Fibroblast of the aortic adventitia (primary cell): ENCODE results near the gene GRPEL2. TPM values are rescaled to one million over a fixed set of nuclear protein-coding genes. Genes with fewer than 3 reads are reported as not detected.

Experiments
- DNase-seq: peaks from one replicate; pipeline ENCODE4 v3.0.0-alpha.2; 2010; ENCODE audit warnings: low read depth
- H3K4me3 ChIP-seq: 2 replicates; pipeline ENCODE4 v1.5.1; 2011; ENCODE audit warnings: low read depth, mild to moderate bottlenecking, control low read depth, low read length, moderate library complexity
- total RNA-seq: library from RNA; depleted of rRNA; stranded (reverse); fragments of >200 nt; gene quantifications from 2 replicates; pipeline ENCODE4 v1.2.3, GENCODE V29; 2012; ENCODE audit warnings: low replicate concordance
- TF ChIP-seq, protein P1 (sequence below): IDR thresholded peaks from 2 replicates; pipeline ENCODE4 v1.5.1; 2011; ENCODE audit warnings: mild to moderate bottlenecking, low read length, control low read depth, inconsistent platforms; ENCODE audit not compliant: insufficient read depth

The GRPEL2 gene
- total RNA-seq, 1 donor, result 37.0 TPM

DNA sequence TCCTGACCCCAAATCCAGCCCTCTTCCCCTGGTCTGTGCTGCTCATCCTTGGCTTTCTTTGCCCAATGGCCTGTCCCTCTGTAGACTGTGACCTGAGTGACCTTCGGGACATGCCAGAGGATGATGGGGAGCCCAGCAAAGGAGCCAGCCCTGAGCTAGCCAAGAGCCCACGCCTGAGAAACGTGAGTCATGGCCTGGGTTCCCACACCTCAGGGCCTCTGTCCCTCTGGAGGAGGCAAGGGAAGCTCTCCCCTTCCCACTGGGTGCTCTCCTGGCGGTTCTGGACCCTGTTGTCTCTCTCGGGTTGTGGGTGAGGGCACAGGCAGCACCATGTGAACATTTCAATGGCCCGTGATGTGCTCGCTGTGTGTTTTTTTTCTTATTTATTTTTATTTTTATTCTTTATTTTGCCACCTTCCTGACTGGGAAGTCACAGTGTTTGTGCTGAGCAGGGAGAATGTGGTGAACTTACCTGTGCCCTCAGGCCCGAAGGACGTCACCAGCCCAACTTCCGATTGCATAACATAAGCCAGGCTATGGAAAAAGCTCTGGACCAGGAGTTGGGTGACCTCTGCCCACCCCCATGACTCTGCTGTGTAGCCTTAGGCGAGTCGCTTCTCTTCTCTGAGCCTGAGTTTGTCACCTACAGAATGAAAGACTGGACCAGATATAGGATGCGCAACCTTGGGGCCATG, 44.1 kb upstream of the GRPEL2 start:
- DNase-seq, result no peak
- TF ChIP-seq, protein P1, sequence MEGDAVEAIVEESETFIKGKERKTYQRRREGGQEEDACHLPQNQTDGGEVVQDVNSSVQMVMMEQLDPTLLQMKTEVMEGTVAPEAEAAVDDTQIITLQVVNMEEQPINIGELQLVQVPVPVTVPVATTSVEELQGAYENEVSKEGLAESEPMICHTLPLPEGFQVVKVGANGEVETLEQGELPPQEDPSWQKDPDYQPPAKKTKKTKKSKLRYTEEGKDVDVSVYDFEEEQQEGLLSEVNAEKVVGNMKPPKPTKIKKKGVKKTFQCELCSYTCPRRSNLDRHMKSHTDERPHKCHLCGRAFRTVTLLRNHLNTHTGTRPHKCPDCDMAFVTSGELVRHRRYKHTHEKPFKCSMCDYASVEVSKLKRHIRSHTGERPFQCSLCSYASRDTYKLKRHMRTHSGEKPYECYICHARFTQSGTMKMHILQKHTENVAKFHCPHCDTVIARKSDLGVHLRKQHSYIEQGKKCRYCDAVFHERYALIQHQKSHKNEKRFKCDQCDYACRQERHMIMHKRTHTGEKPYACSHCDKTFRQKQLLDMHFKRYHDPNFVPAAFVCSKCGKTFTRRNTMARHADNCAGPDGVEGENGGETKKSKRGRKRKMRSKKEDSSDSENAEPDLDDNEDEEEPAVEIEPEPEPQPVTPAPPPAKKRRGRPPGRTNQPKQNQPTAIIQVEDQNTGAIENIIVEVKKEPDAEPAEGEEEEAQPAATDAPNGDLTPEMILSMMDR, result no peak
- H3K4me3 ChIP-seq, result no peak overlapping the region

DNA sequence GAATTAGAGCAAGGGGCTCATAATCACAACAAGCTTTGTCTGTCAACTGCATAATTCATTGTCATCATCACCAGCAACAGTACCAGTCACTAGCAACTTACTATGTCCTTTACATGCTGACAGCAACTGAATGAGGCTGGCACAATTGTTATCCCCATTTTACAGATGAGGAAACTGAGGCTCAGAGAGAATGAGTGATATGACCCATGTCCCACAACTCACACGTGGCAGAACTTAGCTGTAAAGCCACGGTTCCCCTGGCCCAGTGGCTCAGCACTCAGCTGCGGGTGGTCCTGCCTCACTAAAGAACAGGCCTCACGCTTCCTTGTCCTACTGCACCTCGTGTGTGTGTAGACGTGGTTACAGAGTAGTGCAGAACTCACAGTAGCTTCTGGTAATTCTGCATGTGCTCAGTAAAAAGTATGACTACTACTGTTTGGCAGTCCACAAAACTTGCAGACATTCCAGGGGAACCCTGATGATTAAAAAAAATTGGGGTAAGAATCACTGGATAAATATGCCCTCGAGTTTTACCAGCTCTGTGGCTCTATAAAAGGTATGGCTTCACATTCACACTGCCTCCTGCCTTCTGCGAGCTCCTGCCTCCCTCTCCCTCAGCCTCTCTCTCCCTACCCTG, 43.4 kb upstream of the GRPEL2 start:
- H3K4me3 ChIP-seq, result no peak overlapping the region
- TF ChIP-seq, protein P1, result no peak
- DNase-seq, result no peak

DNA sequence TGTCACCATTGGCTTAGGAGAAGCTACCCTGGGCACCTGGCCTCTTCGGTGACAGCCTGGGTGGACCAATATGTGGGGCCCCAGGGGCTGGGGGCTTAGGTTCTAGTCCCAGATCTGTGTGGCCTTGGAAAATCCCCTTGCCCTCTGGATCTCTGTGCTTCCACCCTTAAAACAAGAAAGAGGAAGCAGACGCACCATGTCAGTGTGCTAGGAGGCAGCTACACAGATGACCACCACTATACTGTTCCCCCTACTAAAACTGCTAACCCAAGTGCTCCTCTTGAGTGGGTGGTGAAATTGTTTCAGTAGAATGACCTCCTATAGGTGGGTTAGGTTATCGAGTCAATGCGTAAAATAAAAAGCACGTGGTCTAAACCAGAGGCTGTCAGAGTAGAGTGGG, 42.7 kb upstream of the GRPEL2 start:
- no peak for DNase-seq
- TF ChIP-seq, protein P1, result no peak
- no peak overlapping the region for H3K4me3 ChIP-seq

DNA sequence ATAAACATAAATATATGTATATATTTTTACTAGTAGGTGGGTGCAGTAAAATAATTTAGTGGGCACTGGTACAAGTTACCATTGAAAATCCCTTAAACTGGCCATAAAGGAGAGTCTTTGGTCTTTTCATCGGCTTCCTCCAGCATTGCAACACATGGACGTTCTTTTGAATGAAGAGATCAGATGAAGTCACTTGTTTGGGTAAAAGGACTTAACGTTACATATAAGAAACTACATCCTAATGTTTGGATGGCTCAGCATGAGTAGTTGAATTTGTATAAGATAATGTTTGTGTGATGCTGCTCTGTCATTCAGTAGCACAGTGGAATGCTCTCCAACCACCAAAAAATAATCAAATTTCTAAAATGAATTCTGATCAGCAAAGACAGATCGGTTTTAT, 42.1 kb upstream of the GRPEL2 start:
- no peak for DNase-seq
- TF ChIP-seq, protein P1, result no peak

DNA sequence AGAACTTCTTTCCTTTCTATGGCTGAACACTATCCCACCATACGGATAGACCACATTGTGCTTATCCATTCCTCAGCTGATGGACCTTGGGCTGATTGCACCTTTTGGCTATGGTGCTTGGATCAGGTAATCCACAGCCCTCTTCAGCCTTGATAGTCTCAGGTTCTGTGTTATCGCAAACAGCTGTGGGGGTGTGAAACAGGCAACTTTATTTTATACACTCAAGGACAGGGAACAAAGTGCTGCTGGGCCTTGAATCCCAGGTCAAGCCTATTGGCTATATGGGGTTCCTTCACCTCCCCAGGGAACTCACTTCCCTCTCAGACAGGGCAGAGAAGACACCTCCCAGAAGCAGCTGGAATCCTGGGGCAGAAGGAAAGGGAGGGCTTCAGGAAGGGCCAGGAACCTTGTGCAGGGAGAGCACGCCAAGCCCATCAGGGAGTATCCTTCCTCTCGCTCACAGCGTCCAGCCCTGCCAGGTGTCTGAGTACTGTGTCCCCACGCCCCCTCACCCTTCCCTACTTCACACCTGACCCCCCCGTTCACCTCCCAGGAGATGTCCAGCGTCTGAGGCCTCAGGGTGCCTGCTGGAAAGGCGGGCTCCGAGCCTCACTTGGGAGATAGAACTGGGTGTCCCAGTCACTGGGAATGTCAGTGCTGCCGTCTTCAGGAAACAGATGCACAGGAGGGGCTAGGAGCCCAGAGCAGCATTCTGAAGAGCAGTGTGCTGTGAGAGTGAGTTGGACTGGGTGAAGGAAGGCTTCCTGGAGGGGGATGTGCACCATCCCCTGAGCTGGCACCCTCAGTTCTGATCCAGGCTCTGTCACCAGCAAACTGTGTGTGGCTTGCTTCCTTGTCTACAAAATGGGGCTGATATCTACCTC, 40.9 kb upstream of the GRPEL2 start:
- no peak overlapping the region for H3K4me3 ChIP-seq
- TF ChIP-seq, protein P1, result no peak
- no peak for DNase-seq

More for the DNA sequence above, 42.1 kb upstream of the GRPEL2 start:
- H3K4me3 ChIP-seq, result no peak overlapping the region

DNA sequence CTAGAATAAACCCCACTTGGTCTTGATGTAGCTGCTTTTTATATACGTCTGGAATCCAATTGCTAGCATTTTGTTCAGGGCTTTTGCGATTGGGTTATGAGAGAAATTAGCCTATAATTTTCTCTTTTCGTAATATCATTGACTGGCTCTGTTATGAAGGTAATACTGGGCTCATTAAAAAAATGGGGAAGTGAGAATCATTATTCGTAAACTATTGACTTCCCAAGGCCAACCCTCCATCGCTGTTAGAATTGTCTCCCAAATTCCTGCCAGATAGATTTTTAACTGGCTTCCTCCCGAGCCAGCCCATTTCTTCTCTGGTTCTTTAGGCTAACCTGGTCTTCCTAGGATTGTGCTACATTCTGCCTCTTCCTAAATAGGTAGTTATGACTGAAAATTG, 35.9 kb upstream of the GRPEL2 start:
- no peak for DNase-seq
- TF ChIP-seq, protein P1, result no peak
- no peak overlapping the region for H3K4me3 ChIP-seq
